ENCODE results near the gene LRPAP1.
"Not testable (repeated sequence)": the region's sequence is repeated elsewhere in the genome, so short reads cannot be mapped to it uniquely, and the experiment has no call there.

- TF ChIP-seq POLR2A (IDR thresholded peaks at IDR 0.05; ENCODE audit: low read length); RAD21 (conservative IDR thresholded peaks at IDR 0.05 in 1 of 2, IDR thresholded peaks at IDR 0.05 in 1 of 2); EHMT2 (IDR thresholded peaks at IDR 0.05; ENCODE audit: low read depth); POLR2AphosphoS2 (conservative IDR thresholded peaks at IDR 0.05; ENCODE audit: low read length); JUNB (IDR thresholded peaks at IDR 0.05); CTCF (IDR thresholded peaks at IDR 0.05); RCOR1 (IDR thresholded peaks at IDR 0.05; ENCODE audit: low read depth, low read length); HDAC2 (IDR thresholded peaks at IDR 0.05); CEBPB (IDR thresholded peaks at IDR 0.05); BHLHE40 (IDR thresholded peaks at IDR 0.05; ENCODE audit: low read depth, low read length); NR3C1 (IDR thresholded peaks at IDR 0.05); EP300 (IDR thresholded peaks at IDR 0.05); MAX (IDR thresholded peaks at IDR 0.05): not testable (repeated sequence)
Observed at GRCh38 chr4:3550041-3550440, 17.8 kb upstream of the LRPAP1 start.
